NCI-H1694 (cell line): ENCODE data around the gene HADHB.
A peak's percentile ranks its signal among the peaks of the same experiment; 100 is the strongest.
"Not testable (repeated sequence)": the region's sequence is repeated elsewhere in the genome, so short reads cannot be mapped to it uniquely, and the experiment has no call there.

ENCODE experiments used
- DNase-seq: peaks from one replicate; lab custom pipeline; 2025; lab: John Stamatoyannopoulos, UW

The HADHB gene

GRCh38 chr2:26297061-26297460 lies 52.3 kb downstream of the HADHB start:
- no peak for DNase-seq

GRCh38 chr2:26298286-26298637 lies 53.5 kb downstream of the HADHB start:
- no peak for DNase-seq

GRCh38 chr2:26298638-26299393 lies 54.1 kb downstream of the HADHB start:
- DNase-seq = no peak

- DNase-seq = no peak
Measured at GRCh38 chr2:26299471-26300101, 54.8 kb downstream of the HADHB start.

GRCh38 chr2:26300234-26300925 lies 55.6 kb downstream of the HADHB start:
- no peak for DNase-seq

GRCh38 chr2:26302846-26303245 lies 58.1 kb downstream of the HADHB start:
- no peak for DNase-seq

GRCh38 chr2:26305094-26305493 lies 60.4 kb downstream of the HADHB start:
- not testable (repeated sequence) for DNase-seq

- DNase-seq = no peak
Measured at GRCh38 chr2:26305540-26305939, 60.8 kb downstream of the HADHB start.

- DNase-seq = no peak
Measured at GRCh38 chr2:26309921-26310320, 65.2 kb downstream of the HADHB start.

GRCh38 chr2:26312471-26312870 lies 67.7 kb downstream of the HADHB start:
- DNase-seq = no peak

- DNase-seq = no peak
Measured at GRCh38 chr2:26313446-26313845, 68.7 kb downstream of the HADHB start.

GRCh38 chr2:26314243-26314642 lies 69.5 kb downstream of the HADHB start:
- DNase-seq = no peak

GRCh38 chr2:26316041-26316440 lies 71.3 kb downstream of the HADHB start:
- no peak for DNase-seq

GRCh38 chr2:26316845-26317244 lies 72.1 kb downstream of the HADHB start:
- DNase-seq = no peak

- no peak for DNase-seq
Measured at GRCh38 chr2:26317377-26318105, 72.8 kb downstream of the HADHB start.

GRCh38 chr2:26318950-26319349 lies 74.2 kb downstream of the HADHB start:
- peak; percentile 60 for DNase-seq

- DNase-seq = not testable (repeated sequence)
Measured at GRCh38 chr2:26324479-26324878, 79.7 kb downstream of the HADHB start.

- no peak for DNase-seq
Measured at GRCh38 chr2:26324903-26325302, 80.2 kb downstream of the HADHB start.

- DNase-seq = no peak
Measured at GRCh38 chr2:26325851-26326250, 81.1 kb downstream of the HADHB start.

- DNase-seq = no peak
Measured at GRCh38 chr2:26326514-26326913, 81.8 kb downstream of the HADHB start.

- DNase-seq = no peak
Measured at GRCh38 chr2:26327291-26328272, 82.8 kb downstream of the HADHB start.
